Measurements from ENCODE around the gene TSPAN4.

Gene TSPAN4

GRCh38 chr11:848380-848931, 5.8 kb downstream of the TSPAN4 start:
- in situ Hi-C loops (cut with MboI; ENCODE audit: low sequenced_read_pairs): no loop called here

- in situ Hi-C loops (cut with MboI; ENCODE audit: low sequenced_read_pairs): no loop called here
These were observed 6.6 kb downstream of the TSPAN4 start for GRCh38 chr11:849104-849824.

- in situ Hi-C loops (cut with MboI; ENCODE audit: low sequenced_read_pairs): no loop called here
These were observed 7.5 kb downstream of the TSPAN4 start for GRCh38 chr11:849951-850774.

- in situ Hi-C loops (cut with MboI; ENCODE audit: low sequenced_read_pairs): no loop called here
These were observed 8.4 kb downstream of the TSPAN4 start for GRCh38 chr11:850775-851763.

GRCh38 chr11:852762-853161, 10.1 kb downstream of the TSPAN4 start:
- in situ Hi-C loops (cut with MboI; ENCODE audit: low sequenced_read_pairs): no loop called here

GRCh38 chr11:853682-854448, 11.2 kb downstream of the TSPAN4 start:
- in situ Hi-C loops (cut with MboI; ENCODE audit: low sequenced_read_pairs): no loop called here

- in situ Hi-C loops (cut with MboI; ENCODE audit: low sequenced_read_pairs): no loop called here
These were observed 12.1 kb downstream of the TSPAN4 start for GRCh38 chr11:854601-855329.

GRCh38 chr11:855330-855674, 12.7 kb downstream of the TSPAN4 start:
- in situ Hi-C loops (cut with MboI; ENCODE audit: low sequenced_read_pairs): no loop called here

GRCh38 chr11:855796-856195, 13.1 kb downstream of the TSPAN4 start:
- in situ Hi-C loops (cut with MboI; ENCODE audit: low sequenced_read_pairs): no loop called here

- in situ Hi-C loops (cut with MboI; ENCODE audit: low sequenced_read_pairs): no loop called here
These were observed 13.7 kb downstream of the TSPAN4 start for GRCh38 chr11:856397-856796.

- in situ Hi-C loops (cut with MboI; ENCODE audit: low sequenced_read_pairs): no loop called here
These were observed 15.6 kb downstream of the TSPAN4 start for GRCh38 chr11:858053-858761.

GRCh38 chr11:858762-859339, 16.2 kb downstream of the TSPAN4 start:
- in situ Hi-C loops (cut with MboI; ENCODE audit: low sequenced_read_pairs): no loop called here

GRCh38 chr11:859394-860131, 16.9 kb downstream of the TSPAN4 start:
- in situ Hi-C loops (cut with MboI; ENCODE audit: low sequenced_read_pairs): no loop called here

GRCh38 chr11:860234-861104, 17.8 kb downstream of the TSPAN4 start:
- in situ Hi-C loops (cut with MboI; ENCODE audit: low sequenced_read_pairs): no loop called here

- in situ Hi-C loops (cut with MboI; ENCODE audit: low sequenced_read_pairs): no loop called here
These were observed 18.4 kb downstream of the TSPAN4 start for GRCh38 chr11:861105-861479.

GRCh38 chr11:862081-862661, 19.5 kb downstream of the TSPAN4 start:
- in situ Hi-C loops (cut with MboI; ENCODE audit: low sequenced_read_pairs): no loop called here

- in situ Hi-C loops (cut with MboI; ENCODE audit: low sequenced_read_pairs): no loop called here
These were observed 20.0 kb downstream of the TSPAN4 start for GRCh38 chr11:862696-863022.

Data from hTERT RPE-1 (cell line).